ENCODE measurements around the gene ZNF540. TPM values are rescaled to one million over a fixed set of nuclear protein-coding genes. Genes with fewer than 3 reads are reported as not detected.

ZNF540 gene
- total RNA-seq, result 0.44 and 0.66 TPM in 2 replicates

DNA sequence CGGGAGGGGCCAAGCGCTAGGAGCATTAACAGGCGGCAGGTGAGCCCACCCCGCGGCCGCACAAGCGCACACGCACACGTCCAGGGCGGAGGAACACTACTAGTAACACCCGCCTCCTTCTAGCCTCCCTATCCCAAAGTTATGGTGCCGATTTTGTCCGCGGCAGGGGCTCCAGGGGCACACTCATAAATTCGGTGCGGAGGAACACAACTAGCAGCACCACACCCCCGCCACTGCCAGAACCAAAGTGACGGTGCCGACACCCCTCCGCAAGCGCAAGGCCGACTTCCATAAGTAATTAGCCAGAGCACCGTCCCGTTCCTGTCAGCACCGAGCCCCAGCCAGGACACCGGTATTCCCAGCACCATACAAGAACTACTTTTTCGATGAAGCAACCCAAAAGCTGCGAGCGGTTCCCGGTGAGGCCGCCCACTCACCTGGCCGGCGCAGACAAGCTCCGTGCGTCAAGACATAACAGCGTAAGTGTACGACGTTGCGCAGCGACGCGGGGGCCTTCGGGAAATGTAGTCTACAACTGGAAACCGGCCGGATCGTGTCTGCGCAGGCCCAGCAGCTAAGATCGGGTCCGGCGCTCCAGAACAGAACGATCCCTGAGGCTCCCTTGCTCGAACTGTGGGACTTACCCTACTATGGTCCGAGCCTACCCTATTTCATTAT, at the start of gene ZNF540, which contains the start of gene ZNF571:
Gene ZNF540 (plus strand): TSS at position 573 of the 678 bp plus-strand sequence. CDS start 3,572 bp downstream, outside the sequence.
Gene ZNF571 (minus strand): TSS at position 489 of the 678 bp plus-strand sequence. CDS start 8,116 bp downstream, outside the sequence.

DNA sequence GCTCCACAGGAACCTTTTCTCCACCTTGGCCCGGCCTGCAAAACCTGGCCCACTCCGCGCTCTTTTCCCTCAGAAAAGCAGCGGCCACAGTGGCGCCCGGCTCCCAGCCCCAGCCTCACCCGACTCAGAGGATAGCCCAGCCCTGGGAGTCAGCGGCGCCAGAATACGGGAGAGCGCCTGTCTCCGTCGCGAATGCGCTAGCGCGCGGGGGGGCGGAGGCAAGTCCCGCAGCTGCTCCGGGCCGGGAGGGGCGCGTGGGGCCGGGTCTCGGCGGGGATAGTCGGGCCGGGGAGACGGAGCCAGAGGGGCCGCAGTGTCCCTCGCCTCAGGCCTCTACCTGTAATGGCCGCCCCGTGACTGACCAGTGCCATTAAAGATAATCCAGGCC, 60.6 kb downstream of the ZNF540 start, which contains the start of gene ZFP30:
Gene ZFP30 (minus strand): TSS at position 165 of the 388 bp plus-strand sequence. CDS start 7,643 bp downstream, outside the sequence.

Other genes starting within 250 kb of the ZNF540 start
- gene ZNF527, start 223.8 kb upstream of the ZNF540 start, total RNA-seq, result 5.5 and 7.1 TPM in 2 replicates
- 6.5 and 8.4 TPM in 2 replicates for gene ZNF569, start 127.4 kb upstream of the ZNF540 start, total RNA-seq
- 9.7 and 13.2 TPM in 2 replicates for gene ZNF570, start 125.5 kb upstream of the ZNF540 start, total RNA-seq
- 2.2 and 3.5 TPM in 2 replicates for gene ZNF793, start 87.9 kb upstream of the ZNF540 start, total RNA-seq
- 2.3 and 3.2 TPM in 2 replicates for gene ZNF571, start 84 bp upstream of the ZNF540 start, total RNA-seq
- 20.8 and 22.2 TPM in 2 replicates for gene ZFP30, start 60.6 kb downstream of the ZNF540 start, total RNA-seq
- 6.8 and 7.4 TPM in 2 replicates for gene ZNF607, start 124.9 kb downstream of the ZNF540 start, total RNA-seq
- gene ZNF573, start 184.7 kb downstream of the ZNF540 start, total RNA-seq, result 6.5 and 8.4 TPM in 2 replicates

All from smooth muscle cell of trachea (primary cell).